ENCODE data around the gene PAPSS1. TPM values are rescaled to one million over a fixed set of nuclear protein-coding genes. Genes with fewer than 3 reads are reported as not detected.

The PAPSS1 gene
- total and polyA plus RNA-seq, 9 of the 15 experiments (the other 6 are each of a cell fraction or from before 2014, with no cell fraction given), result 21.1 to 53.9 (median 41.9) TPM

GRCh38 chr4:107592519-107592918, 127.5 kb downstream of the PAPSS1 start:
- no TSS peak for BruUV-seq (replicated peaks)
- ChIA-PET CTCF (ENCODE audit: low intra/inter-chr PET ratio) (no interaction called here), POLR2A (no interaction called here)
- in situ Hi-C loops (cut with MboI), result no loop called here
- Histone ChIP-seq H3K27ac (ENCODE audit: extremely low read depth, low read depth, low read length) (peak overlapping the region; percentile 30; the same call in 1 of the 3 replicates), H4K20me1 (replicated peaks; ENCODE audit: control insufficient read depth, insufficient read depth, low read length) (no peaks in the 10 kb centered on the region), H3K9me1 (ENCODE audit: control insufficient read depth, insufficient read depth, low read length) (no peaks in the 10 kb centered on the region), H3K4me3 (no peak overlapping the region), H3K27me3 (ENCODE audit: control insufficient read depth in 2 of 2, insufficient read depth in 2 of 2, low read length in 2 of 2) (no peaks in the 10 kb centered on the region), H3K79me2 (ENCODE audit: control insufficient read depth, insufficient read depth, low read length) (no peaks in the 10 kb centered on the region), H3K4me2 (ENCODE audit: insufficient read depth, low read length) (no peak overlapping the region), H3K4me1 (replicated peaks in 1 of 2; ENCODE audit: control insufficient read depth in 2 of 2, insufficient read depth in 2 of 2, low read length in 2 of 2) (no peaks in the 10 kb centered on the region; a peak in 2 of 5 replicates), H2AFZ (ENCODE audit: low read depth, low read length) (peak overlapping the region; percentile 54; the same call in 1 of the 2 replicates), H3K9me3 (replicated peaks; ENCODE audit: control insufficient read depth, insufficient read depth, low read depth, low read length) (no peaks in the 10 kb centered on the region; the same call in 1 of the 2 replicates), H3K9ac (ENCODE audit: insufficient read depth in 1 of 2, low read depth in 2 of 2, low read length in 2 of 2) (no peak overlapping the region), H3K36me3 (ENCODE audit: control insufficient read depth, insufficient read depth, low read length) (no peaks in the 10 kb centered on the region)
- 0% methylated on average over 2 of the region's 2 CpGs for WGBS (ENCODE audit: insufficient coverage, low coverage, missing lambda C conversion rate)
- FAIRE-seq, result no peak
- intact Hi-C loops (cut with micrococcal nuclease), result no loop called here
- ATAC-seq, result peak; percentile 36; the same call in 1 of the 3 replicates
- peak in 1 of 4 experiments; percentile 5 for DNase-seq (ENCODE audit: extremely low read depth in 1 of 4, low spot score in 3 of 4)
- peak; percentile 58; the same call in 1 of the 2 replicates for TF ChIP-seq CTBP1 (IDR thresholded peaks at IDR 0.05; ENCODE audit: borderline replicate concordance)
- 0 out of 2 replicates have a peak, but pooled peaks have one; percentile 18 for TF ChIP-seq HEY1 (CRISPR knock-in tag; IDR thresholded peaks at IDR 0.05; ENCODE audit: borderline replicate concordance)
- TF ChIP-seq MITF (IDR thresholded peaks at IDR 0.05), result no peak
- no peak for TF ChIP-seq SREBF1 (IDR thresholded peaks at IDR 0.05; ENCODE audit: borderline replicate concordance, low read depth, low read length)
- no peak for TF ChIP-seq MCM5 (IDR thresholded peaks at IDR 0.05; ENCODE audit: low read depth)
- TF ChIP-seq CREB1 (IDR thresholded peaks at IDR 0.05), result no peak
- no peak for TF ChIP-seq CREB1 (CRISPR knock-in tag; IDR thresholded peaks at IDR 0.05)
- no peak for TF ChIP-seq MXI1 (IDR thresholded peaks at IDR 0.05; ENCODE audit: low read depth, low read length)
- TF ChIP-seq MAX (CRISPR knock-in tag; IDR thresholded peaks at IDR 0.05), result no peak
- peak; percentile 64; the same call in 1 of the 2 replicates for TF ChIP-seq ELF2 (CRISPR knock-in tag; IDR thresholded peaks at IDR 0.05)
- peak; percentile 19; the same call in 1 of the 2 replicates for TF ChIP-seq EP300 (IDR thresholded peaks at IDR 0.05; ENCODE audit: low read length)
- TF ChIP-seq CREB3L1 (IDR thresholded peaks at IDR 0.05; ENCODE audit: borderline replicate concordance, low read depth), result no peak
- no peak for TF ChIP-seq ATF1 (CRISPR knock-in tag; IDR thresholded peaks at IDR 0.05)
- TF ChIP-seq ATF1 (tag; IDR thresholded peaks at IDR 0.05), result 0 out of 2 replicates have a peak, but pooled peaks have one; percentile 22
- TF ChIP-seq ZNF717 (CRISPR knock-in tag; IDR thresholded peaks at IDR 0.05), result no peak
- no peak for TF ChIP-seq CHD1 (IDR thresholded peaks at IDR 0.05; ENCODE audit: low read length)
- TF ChIP-seq TCF15 (CRISPR knock-in tag; IDR thresholded peaks at IDR 0.05), result no peak
- TF ChIP-seq THRAP3 (IDR thresholded peaks at IDR 0.05; ENCODE audit: borderline replicate concordance), result no peak
- TF ChIP-seq STAT5B (CRISPR knock-in tag; IDR thresholded peaks at IDR 0.05), result no peak
- TF ChIP-seq ZNF239 (CRISPR knock-in tag; IDR thresholded peaks at IDR 0.05), result no peak
- TF ChIP-seq ZNF584 (CRISPR knock-in tag; IDR thresholded peaks at IDR 0.05; ENCODE audit: low read depth), result no peak
- no peak for TF ChIP-seq TAL1 (IDR thresholded peaks at IDR 0.05)
- TF ChIP-seq GABPB1 (CRISPR knock-in tag; IDR thresholded peaks at IDR 0.05), result no peak
- TF ChIP-seq CREM (IDR thresholded peaks at IDR 0.05; ENCODE audit: low read depth), result peak; percentile 13; the same call in 1 of the 2 replicates

All from K562 (cell line).